H1 (cell line): ENCODE results near the gene BNIP1. TPM values are rescaled to one million over a fixed set of nuclear protein-coding genes. Genes with fewer than 3 reads are reported as not detected.

Source experiments
- HDAC2 ChIP-seq, 2 experiments: fragments of 300-600 bp in 1 of 2; sonication (generic) in 1 of 2; IDR thresholded peaks; 2 replicates each; pipeline ENCODE4 v1.6.1; 2011 to 2012; ENCODE audit warnings: low read depth in 2 of 2, low read length in 2 of 2, mild to moderate bottlenecking in 2 of 2, moderate library complexity in 2 of 2, borderline replicate concordance in 1 of 2, inconsistent platforms in 1 of 2
- YY1 ChIP-seq: IDR thresholded peaks from 2 replicates; pipeline ENCODE4 v1.6.1; 2011; ENCODE audit warnings: low read depth, mild to moderate bottlenecking, low read length
- polyA plus RNA-seq, 7 experiments: library from polyadenylated mRNA; depleted of rRNA in 3 of 7; stranded (reverse) in 5 of 7; unstranded in 2 of 7; fragments of >200 nt in 5 of 7; fragments of 200-250 nt in 2 of 7; gene quantifications; 1 replicate in 5 of 7; 2 replicates in 1 of 7; 4 replicates in 1 of 7; pipeline versions ENCODE4 v1.2.1 to v1.2.3, GENCODE V29; 2011 to 2013; ENCODE audit warnings: missing spikeins in 2 of 7, mixed read lengths in 2 of 7
- total RNA-seq: library from RNA; stranded (reverse); fragmentation: NEBNext Ultra II Directional; extraction: Animal tissue kit (Norgen Biotek cat#: 25700); gene quantifications from 2 replicates; pipeline ENCODE4 v1.2.1, GENCODE V29; 2021
- TF ChIP-seq, protein P1 (sequence below): fragments of 300-600 bp; sonication (generic); IDR thresholded peaks from 2 replicates; pipeline ENCODE4 v1.7.1; 2012; ENCODE audit warnings: low read length, moderate library complexity, mild to moderate bottlenecking, inconsistent platforms; ENCODE audit not compliant: insufficient replicate concordance

The BNIP1 gene
- total and polyA plus RNA-seq, 2 of the 8 experiments (the other 6 are each of a cell fraction or from before 2014, with no cell fraction given) = 13.5 to 14.7 TPM

DNA sequence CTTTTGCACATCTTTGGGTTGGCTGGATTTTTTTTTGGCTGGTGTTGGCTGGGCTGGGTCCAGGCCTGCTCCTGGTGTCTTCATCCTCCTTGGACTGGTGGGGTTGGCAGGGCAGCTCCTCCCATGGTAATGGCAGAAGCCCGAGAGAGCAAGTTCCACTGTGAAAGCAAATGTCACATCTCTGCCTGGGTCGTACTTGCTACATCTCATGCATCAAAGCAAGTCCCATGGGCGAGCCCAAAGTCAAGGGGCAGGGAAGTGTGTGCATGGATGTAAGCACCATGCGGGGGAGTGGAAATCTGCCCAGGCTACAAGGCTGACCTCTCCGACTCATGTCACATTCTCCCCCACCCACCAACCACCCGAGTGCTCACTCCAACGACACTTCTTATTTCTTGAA is 64.0 kb downstream of the BNIP1 start (continued):
- no peak for TF ChIP-seq HDAC2 (IDR thresholded peaks at IDR 0.05; ENCODE audit: borderline replicate concordance in 1 of 2, low read depth in 2 of 2, low read length in 2 of 2)
- TF ChIP-seq YY1 = no peak
- TF ChIP-seq, protein P1, sequence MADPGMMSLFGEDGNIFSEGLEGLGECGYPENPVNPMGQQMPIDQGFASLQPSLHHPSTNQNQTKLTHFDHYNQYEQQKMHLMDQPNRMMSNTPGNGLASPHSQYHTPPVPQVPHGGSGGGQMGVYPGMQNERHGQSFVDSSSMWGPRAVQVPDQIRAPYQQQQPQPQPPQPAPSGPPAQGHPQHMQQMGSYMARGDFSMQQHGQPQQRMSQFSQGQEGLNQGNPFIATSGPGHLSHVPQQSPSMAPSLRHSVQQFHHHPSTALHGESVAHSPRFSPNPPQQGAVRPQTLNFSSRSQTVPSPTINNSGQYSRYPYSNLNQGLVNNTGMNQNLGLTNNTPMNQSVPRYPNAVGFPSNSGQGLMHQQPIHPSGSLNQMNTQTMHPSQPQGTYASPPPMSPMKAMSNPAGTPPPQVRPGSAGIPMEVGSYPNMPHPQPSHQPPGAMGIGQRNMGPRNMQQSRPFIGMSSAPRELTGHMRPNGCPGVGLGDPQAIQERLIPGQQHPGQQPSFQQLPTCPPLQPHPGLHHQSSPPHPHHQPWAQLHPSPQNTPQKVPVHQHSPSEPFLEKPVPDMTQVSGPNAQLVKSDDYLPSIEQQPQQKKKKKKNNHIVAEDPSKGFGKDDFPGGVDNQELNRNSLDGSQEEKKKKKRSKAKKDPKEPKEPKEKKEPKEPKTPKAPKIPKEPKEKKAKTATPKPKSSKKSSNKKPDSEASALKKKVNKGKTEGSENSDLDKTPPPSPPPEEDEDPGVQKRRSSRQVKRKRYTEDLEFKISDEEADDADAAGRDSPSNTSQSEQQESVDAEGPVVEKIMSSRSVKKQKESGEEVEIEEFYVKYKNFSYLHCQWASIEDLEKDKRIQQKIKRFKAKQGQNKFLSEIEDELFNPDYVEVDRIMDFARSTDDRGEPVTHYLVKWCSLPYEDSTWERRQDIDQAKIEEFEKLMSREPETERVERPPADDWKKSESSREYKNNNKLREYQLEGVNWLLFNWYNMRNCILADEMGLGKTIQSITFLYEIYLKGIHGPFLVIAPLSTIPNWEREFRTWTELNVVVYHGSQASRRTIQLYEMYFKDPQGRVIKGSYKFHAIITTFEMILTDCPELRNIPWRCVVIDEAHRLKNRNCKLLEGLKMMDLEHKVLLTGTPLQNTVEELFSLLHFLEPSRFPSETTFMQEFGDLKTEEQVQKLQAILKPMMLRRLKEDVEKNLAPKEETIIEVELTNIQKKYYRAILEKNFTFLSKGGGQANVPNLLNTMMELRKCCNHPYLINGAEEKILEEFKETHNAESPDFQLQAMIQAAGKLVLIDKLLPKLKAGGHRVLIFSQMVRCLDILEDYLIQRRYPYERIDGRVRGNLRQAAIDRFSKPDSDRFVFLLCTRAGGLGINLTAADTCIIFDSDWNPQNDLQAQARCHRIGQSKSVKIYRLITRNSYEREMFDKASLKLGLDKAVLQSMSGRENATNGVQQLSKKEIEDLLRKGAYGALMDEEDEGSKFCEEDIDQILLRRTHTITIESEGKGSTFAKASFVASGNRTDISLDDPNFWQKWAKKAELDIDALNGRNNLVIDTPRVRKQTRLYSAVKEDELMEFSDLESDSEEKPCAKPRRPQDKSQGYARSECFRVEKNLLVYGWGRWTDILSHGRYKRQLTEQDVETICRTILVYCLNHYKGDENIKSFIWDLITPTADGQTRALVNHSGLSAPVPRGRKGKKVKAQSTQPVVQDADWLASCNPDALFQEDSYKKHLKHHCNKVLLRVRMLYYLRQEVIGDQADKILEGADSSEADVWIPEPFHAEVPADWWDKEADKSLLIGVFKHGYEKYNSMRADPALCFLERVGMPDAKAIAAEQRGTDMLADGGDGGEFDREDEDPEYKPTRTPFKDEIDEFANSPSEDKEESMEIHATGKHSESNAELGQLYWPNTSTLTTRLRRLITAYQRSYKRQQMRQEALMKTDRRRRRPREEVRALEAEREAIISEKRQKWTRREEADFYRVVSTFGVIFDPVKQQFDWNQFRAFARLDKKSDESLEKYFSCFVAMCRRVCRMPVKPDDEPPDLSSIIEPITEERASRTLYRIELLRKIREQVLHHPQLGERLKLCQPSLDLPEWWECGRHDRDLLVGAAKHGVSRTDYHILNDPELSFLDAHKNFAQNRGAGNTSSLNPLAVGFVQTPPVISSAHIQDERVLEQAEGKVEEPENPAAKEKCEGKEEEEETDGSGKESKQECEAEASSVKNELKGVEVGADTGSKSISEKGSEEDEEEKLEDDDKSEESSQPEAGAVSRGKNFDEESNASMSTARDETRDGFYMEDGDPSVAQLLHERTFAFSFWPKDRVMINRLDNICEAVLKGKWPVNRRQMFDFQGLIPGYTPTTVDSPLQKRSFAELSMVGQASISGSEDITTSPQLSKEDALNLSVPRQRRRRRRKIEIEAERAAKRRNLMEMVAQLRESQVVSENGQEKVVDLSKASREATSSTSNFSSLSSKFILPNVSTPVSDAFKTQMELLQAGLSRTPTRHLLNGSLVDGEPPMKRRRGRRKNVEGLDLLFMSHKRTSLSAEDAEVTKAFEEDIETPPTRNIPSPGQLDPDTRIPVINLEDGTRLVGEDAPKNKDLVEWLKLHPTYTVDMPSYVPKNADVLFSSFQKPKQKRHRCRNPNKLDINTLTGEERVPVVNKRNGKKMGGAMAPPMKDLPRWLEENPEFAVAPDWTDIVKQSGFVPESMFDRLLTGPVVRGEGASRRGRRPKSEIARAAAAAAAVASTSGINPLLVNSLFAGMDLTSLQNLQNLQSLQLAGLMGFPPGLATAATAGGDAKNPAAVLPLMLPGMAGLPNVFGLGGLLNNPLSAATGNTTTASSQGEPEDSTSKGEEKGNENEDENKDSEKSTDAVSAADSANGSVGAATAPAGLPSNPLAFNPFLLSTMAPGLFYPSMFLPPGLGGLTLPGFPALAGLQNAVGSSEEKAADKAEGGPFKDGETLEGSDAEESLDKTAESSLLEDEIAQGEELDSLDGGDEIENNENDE = no peak
